Measurements from ENCODE around the gene BTG2.

BTG2 gene

DNA sequence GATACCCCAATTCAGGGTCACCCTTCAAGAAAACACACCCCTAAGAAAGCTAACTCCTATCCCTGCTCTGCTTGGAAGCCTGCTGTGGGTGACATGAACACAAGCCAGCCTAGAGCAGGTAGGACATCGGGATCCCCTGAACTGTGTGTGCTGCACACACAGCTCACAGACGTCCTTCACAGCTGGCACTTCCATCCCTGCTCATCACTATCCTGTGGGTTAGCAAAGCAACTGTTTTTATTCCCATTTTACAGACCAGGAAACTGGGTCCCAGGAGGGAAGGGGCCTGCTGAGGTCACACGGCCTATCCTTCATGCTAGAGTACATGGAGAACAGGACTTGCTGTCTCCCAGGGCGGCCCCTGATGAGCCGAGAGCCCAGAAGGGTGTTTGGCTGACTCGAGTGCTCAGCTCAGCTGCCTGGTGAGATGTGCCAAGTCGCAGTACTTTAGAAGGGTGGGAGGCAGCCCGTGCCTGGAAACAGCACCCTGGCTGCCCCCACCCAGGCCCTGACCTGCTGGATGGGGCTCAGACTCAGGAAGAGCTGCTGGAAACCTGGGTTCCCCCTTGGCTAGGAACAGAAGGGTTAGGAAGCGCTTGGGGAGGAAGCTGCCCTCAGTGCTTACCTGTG, 28.3 kb upstream of the BTG2 start:
- H3K4me3 ChIP-seq (ENCODE audit: low read depth, low read length): no peak overlapping the region
- TF ChIP-seq, protein P1, sequence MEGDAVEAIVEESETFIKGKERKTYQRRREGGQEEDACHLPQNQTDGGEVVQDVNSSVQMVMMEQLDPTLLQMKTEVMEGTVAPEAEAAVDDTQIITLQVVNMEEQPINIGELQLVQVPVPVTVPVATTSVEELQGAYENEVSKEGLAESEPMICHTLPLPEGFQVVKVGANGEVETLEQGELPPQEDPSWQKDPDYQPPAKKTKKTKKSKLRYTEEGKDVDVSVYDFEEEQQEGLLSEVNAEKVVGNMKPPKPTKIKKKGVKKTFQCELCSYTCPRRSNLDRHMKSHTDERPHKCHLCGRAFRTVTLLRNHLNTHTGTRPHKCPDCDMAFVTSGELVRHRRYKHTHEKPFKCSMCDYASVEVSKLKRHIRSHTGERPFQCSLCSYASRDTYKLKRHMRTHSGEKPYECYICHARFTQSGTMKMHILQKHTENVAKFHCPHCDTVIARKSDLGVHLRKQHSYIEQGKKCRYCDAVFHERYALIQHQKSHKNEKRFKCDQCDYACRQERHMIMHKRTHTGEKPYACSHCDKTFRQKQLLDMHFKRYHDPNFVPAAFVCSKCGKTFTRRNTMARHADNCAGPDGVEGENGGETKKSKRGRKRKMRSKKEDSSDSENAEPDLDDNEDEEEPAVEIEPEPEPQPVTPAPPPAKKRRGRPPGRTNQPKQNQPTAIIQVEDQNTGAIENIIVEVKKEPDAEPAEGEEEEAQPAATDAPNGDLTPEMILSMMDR (IDR thresholded peaks at IDR 0.05; ENCODE audit: control insufficient read depth, extremely low read depth, insufficient read depth): no peak
- DNase-seq (ENCODE audit: low read depth): no peak

DNA sequence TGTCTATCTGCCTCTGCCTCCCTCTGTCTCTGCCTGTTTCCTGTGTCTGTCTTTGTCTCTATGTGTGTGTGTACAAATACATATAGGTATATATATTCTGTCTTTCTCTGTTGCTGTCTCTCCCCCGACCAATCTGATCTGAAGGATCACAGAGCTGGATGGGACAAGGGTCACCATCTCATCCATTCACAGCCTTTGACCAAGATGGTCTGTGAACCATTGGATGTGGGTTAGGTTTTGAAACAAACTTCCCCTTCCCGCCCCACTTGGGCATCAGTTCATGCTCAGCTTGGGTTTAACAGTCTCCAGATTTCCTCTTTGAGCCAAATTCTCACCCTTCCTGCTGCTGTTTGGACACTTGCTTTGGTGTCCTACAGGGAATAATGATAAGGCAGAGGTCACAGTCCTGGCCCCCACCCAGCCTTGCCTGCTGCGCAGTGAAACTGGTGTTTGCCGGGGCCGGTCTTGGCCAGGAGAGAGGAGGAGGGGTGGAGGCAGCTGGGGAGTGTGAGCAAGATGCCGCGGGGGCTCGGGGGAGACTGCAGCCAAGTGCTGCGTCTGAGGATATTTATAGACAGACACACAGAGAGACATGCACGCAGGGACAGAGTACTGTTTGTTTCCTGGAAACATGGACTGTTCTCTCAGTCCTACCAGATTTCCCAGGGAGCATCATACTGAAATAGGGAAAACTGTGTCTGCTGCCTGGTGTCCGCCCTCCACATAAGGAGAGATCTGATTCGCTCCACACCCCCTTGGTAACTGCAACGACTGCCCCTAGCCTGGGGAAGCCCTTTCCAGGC, 27.0 kb upstream of the BTG2 start:
- H3K4me3 ChIP-seq (ENCODE audit: low read depth, low read length): no peak overlapping the region
- TF ChIP-seq, protein P1 (IDR thresholded peaks at IDR 0.05; ENCODE audit: control insufficient read depth, extremely low read depth, insufficient read depth): no peak
- DNase-seq (ENCODE audit: low read depth): no peak

DNA sequence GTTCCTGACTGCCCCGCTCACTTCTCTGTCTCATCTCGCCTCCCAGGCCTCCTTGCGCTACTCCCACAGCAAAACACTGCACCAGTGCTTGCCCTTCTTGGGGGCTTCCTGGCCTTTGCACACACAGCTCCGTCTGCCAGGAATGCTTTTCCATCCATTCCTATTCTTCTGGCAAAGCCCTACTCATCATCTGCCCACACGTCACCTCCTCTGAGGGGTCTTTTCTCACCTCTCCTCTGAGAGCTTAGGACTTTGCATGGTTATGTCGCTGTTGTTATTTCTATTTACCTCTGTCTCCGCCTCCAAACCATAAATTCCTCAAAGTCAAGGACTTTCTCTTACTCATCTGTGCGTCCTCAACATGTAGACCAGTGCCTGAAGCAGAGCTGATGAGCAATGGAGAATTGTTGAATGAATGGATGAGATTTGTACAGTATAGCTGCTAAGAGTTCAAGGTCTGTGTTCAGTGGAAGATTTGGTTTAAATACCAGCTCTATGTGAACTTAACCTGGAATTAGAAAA, 26.4 kb upstream of the BTG2 start:
- H3K4me3 ChIP-seq (ENCODE audit: low read depth, low read length): no peak overlapping the region
- DNase-seq (ENCODE audit: low read depth): no peak
- TF ChIP-seq, protein P1 (IDR thresholded peaks at IDR 0.05; ENCODE audit: control insufficient read depth, extremely low read depth, insufficient read depth): no peak

- H3K4me3 ChIP-seq (ENCODE audit: low read depth, low read length): no peak overlapping the region
- DNase-seq (ENCODE audit: low read depth): no peak
- TF ChIP-seq, protein P1 (IDR thresholded peaks at IDR 0.05; ENCODE audit: control insufficient read depth, extremely low read depth, insufficient read depth): no peak
Observed at GRCh38 chr1:203280061-203280460, 25.3 kb upstream of the BTG2 start.

DNA sequence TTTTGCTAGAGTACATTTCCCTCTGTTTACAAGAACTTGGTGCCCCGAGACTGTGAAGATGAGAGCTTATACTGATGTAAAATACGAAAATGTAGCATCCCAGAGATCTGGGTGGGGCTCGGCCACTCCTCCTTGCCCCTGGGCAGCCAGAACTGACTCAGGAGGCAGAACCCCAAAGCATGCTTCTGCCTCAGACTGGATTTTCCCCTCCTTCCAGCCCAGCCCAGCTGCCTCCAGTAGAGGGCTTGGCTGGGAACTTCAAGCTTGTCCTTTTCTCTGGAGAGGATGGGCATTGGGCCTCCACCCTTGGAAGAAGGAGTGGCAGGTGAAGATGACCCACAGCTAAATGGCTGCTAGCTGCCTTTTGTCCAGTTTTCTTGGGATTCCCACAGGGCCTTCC, 24.3 kb upstream of the BTG2 start:
- H3K4me3 ChIP-seq (ENCODE audit: low read depth, low read length): no peak overlapping the region
- no peak for DNase-seq (ENCODE audit: low read depth)
- TF ChIP-seq, protein P1 (IDR thresholded peaks at IDR 0.05; ENCODE audit: control insufficient read depth, extremely low read depth, insufficient read depth): no peak

- TF ChIP-seq, protein P1 (IDR thresholded peaks at IDR 0.05; ENCODE audit: control insufficient read depth, extremely low read depth, insufficient read depth): no peak
- no peak overlapping the region for H3K4me3 ChIP-seq (ENCODE audit: low read depth, low read length)
- DNase-seq (ENCODE audit: low read depth): no peak
Observed at GRCh38 chr1:203281851-203282661, 23.3 kb upstream of the BTG2 start.

Measured in LNCaP clone FGC (cell line).